ENCODE measurements around the gene HSFX3.

GRCh38 chrX:149570668-149571067 is 20.9 kb upstream of the HSFX3 start:
- TF ChIP-seq, protein P1, sequence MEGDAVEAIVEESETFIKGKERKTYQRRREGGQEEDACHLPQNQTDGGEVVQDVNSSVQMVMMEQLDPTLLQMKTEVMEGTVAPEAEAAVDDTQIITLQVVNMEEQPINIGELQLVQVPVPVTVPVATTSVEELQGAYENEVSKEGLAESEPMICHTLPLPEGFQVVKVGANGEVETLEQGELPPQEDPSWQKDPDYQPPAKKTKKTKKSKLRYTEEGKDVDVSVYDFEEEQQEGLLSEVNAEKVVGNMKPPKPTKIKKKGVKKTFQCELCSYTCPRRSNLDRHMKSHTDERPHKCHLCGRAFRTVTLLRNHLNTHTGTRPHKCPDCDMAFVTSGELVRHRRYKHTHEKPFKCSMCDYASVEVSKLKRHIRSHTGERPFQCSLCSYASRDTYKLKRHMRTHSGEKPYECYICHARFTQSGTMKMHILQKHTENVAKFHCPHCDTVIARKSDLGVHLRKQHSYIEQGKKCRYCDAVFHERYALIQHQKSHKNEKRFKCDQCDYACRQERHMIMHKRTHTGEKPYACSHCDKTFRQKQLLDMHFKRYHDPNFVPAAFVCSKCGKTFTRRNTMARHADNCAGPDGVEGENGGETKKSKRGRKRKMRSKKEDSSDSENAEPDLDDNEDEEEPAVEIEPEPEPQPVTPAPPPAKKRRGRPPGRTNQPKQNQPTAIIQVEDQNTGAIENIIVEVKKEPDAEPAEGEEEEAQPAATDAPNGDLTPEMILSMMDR (conservative IDR thresholded peaks at IDR 0.05; ENCODE audit: low read length), result no peak
- TF ChIP-seq EZH2phosphoT487 (IDR thresholded peaks at IDR 0.05; ENCODE audit: borderline replicate concordance), result no peak
